NCI-H2107 treated with DMSO at 0.1 percent for 48 hours (cell line): ENCODE measurements around the gene PHF20.
"Not testable (repeated sequence)": the region's sequence is repeated elsewhere in the genome, so short reads cannot be mapped to it uniquely, and the experiment has no call there.

Experiments used
- DNase-seq: peaks from one replicate; lab custom pipeline; 2025; ENCODE audit not compliant: unreplicated experiment; lab: John Stamatoyannopoulos, UW

Gene PHF20

GRCh38 chr20:35771689-35772562 lies at the start of gene PHF20:
PHF20 (plus strand) TSS chr20:35772015; CDS start chr20:35801523, 29,508 bp downstream.
- DNase-seq: peak; percentile 19

GRCh38 chr20:35723275-35723639 lies 48.6 kb upstream of the PHF20 start:
- DNase-seq: not testable (repeated sequence)

- DNase-seq: not testable (repeated sequence)
Observed at GRCh38 chr20:35723652-35724320, 48.0 kb upstream of the PHF20 start.

GRCh38 chr20:35724321-35725230 lies 47.2 kb upstream of the PHF20 start:
- no peak for DNase-seq

- DNase-seq: no peak
Observed at GRCh38 chr20:35726842-35727711, 44.7 kb upstream of the PHF20 start.

GRCh38 chr20:35729283-35729807 lies 42.5 kb upstream of the PHF20 start:
- DNase-seq: no peak

- DNase-seq: no peak
Observed at GRCh38 chr20:35729836-35730582, 41.8 kb upstream of the PHF20 start.

- DNase-seq: no peak
Observed at GRCh38 chr20:35730583-35731468, 41.0 kb upstream of the PHF20 start.

- DNase-seq: no peak
Observed at GRCh38 chr20:35731469-35731788, 40.4 kb upstream of the PHF20 start.

GRCh38 chr20:35731862-35732643 lies 39.8 kb upstream of the PHF20 start:
- DNase-seq: no peak

- DNase-seq: no peak
Observed at GRCh38 chr20:35732644-35732982, 39.2 kb upstream of the PHF20 start.

- DNase-seq: no peak
Observed at GRCh38 chr20:35734374-35734773, 37.4 kb upstream of the PHF20 start.

GRCh38 chr20:35734777-35735649 lies 36.8 kb upstream of the PHF20 start:
- DNase-seq: no peak

GRCh38 chr20:35735826-35736470 lies 35.9 kb upstream of the PHF20 start:
- no peak for DNase-seq

- DNase-seq: no peak
Observed at GRCh38 chr20:35737865-35738333, 33.9 kb upstream of the PHF20 start.
